Astrocyte (in vitro differentiated cells and primary cell): ENCODE results near the gene TMEM233. TPM values are rescaled to one million over a fixed set of nuclear protein-coding genes. Genes with fewer than 3 reads are reported as not detected.

ENCODE experiments used
- DNase-seq: peaks from one replicate; pipeline ENCODE4 v3.0.0-alpha.2; 2010; ENCODE audit warnings: low read depth
- FAIRE-seq: peaks from 2 replicates; lab custom pipeline; 2011; peaks lifted over from hg19 to GRCh38; lab: Jason Lieb, UNC
- H2AFZ ChIP-seq: 2 replicates; pipeline ENCODE4 v1.6.0; 2012; ENCODE audit warnings: low read depth, low read length, inconsistent platforms
- H3K27ac ChIP-seq: 2 replicates; pipeline ENCODE4 v1.5.1; 2011; ENCODE audit warnings: low read depth, low read length, inconsistent platforms
- H3K27me3 ChIP-seq: 2 replicates; pipeline ENCODE4 v1.6.0; 2011; ENCODE audit warnings: low read length, inconsistent platforms; ENCODE audit not compliant: insufficient read depth
- H3K36me3 ChIP-seq: 2 replicates; pipeline ENCODE4 v1.5.1; 2011; ENCODE audit warnings: low read length, inconsistent platforms; ENCODE audit not compliant: insufficient read depth
- H3K4me1 ChIP-seq: 2 replicates; pipeline ENCODE4 v1.5.1; 2011; ENCODE audit warnings: low read length, inconsistent platforms; ENCODE audit not compliant: insufficient read depth
- H3K4me2 ChIP-seq: 2 replicates; pipeline ENCODE4 v1.6.0; 2012; ENCODE audit warnings: low read length, inconsistent platforms
- H3K4me3 ChIP-seq: 2 replicates; pipeline ENCODE4 v1.5.1; 2011; ENCODE audit warnings: low read depth, mild to moderate bottlenecking, low read length, inconsistent platforms; ENCODE audit not compliant: insufficient read depth
- H3K79me2 ChIP-seq: 2 replicates; pipeline ENCODE4 v1.6.0; 2012; ENCODE audit warnings: mild to moderate bottlenecking, low read length, inconsistent platforms; ENCODE audit not compliant: insufficient read depth
- H3K9ac ChIP-seq: 2 replicates; pipeline ENCODE4 v1.6.0; 2012; ENCODE audit warnings: mild to moderate bottlenecking, low read length, inconsistent platforms
- H3K9me3 ChIP-seq: 2 replicates; pipeline ENCODE4 v1.5.1; 2012; ENCODE audit warnings: low read depth, mild to moderate bottlenecking, low read length, inconsistent platforms; ENCODE audit not compliant: insufficient read depth
- H4K20me1 ChIP-seq: 2 replicates; pipeline ENCODE4 v1.6.0; 2012; ENCODE audit warnings: low read length, inconsistent platforms; ENCODE audit not compliant: insufficient read depth
- H3K27ac Mint-ChIP-seq: one replicate; pipeline ENCODE4 v1.8.0; 2021; ENCODE audit warnings: mild to moderate bottlenecking, mixed read lengths; ENCODE audit not compliant: unreplicated experiment
- H3K27me3 Mint-ChIP-seq: one replicate; pipeline ENCODE4 v1.8.0; 2021; ENCODE audit warnings: low read depth, mixed read lengths; ENCODE audit not compliant: unreplicated experiment
- H3K36me3 Mint-ChIP-seq: one replicate; pipeline ENCODE4 v1.8.0; 2021; ENCODE audit warnings: low read depth, mixed read lengths; ENCODE audit not compliant: unreplicated experiment
- H3K4me1 Mint-ChIP-seq: one replicate; pipeline ENCODE4 v1.8.0; 2021; ENCODE audit warnings: low read depth, mixed read lengths; ENCODE audit not compliant: unreplicated experiment
- H3K4me3 Mint-ChIP-seq: one replicate; pipeline ENCODE4 v1.8.0; 2021; ENCODE audit warnings: mild to moderate bottlenecking, moderate library complexity, mixed read lengths; ENCODE audit not compliant: unreplicated experiment
- H3K9me3 Mint-ChIP-seq: one replicate; pipeline ENCODE4 v1.8.0; 2021; ENCODE audit warnings: mild to moderate bottlenecking, mixed read lengths; ENCODE audit not compliant: unreplicated experiment
- EZH2 ChIP-seq: IDR thresholded peaks from 2 replicates; pipeline ENCODE4 v1.6.1; 2012; ENCODE audit warnings: mild to moderate bottlenecking, low read length, inconsistent platforms; ENCODE audit not compliant: insufficient read depth
- total RNA-seq: library from RNA; stranded (reverse); gene quantifications from 2 replicates; pipeline ENCODE4 v1.2.1, GENCODE V29; 2021
- TF ChIP-seq, protein P1 (sequence below): IDR thresholded peaks from 2 replicates; pipeline ENCODE4 v1.5.1; 2011; ENCODE audit warnings: low read depth, mild to moderate bottlenecking, inconsistent platforms, low read length, moderate library complexity; ENCODE audit not compliant: insufficient read depth

Gene TMEM233
- total RNA-seq, 1 donor from 2014 or later, result not detected

DNA sequence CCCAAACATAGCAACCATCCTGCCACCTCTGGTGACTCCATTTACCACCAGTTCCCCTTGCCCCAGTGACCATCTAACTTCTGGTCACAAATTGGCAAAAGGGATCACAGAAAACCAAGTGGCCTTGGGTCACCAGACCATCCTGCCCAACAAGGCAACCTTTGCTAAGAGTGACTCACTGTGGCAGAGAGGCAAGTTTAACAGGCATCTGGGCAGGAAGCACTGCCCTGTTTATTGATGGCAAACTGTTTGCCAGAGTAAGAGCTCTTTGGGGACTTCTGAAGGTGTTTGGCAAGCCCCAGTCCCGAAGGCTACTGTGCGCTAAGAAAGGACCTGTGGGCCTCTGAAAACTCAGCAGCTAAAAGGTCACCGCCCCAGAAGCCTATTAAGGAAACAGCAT lies 28.2 kb upstream of the TMEM233 start:
- FAIRE-seq (no peak), DNase-seq (no peak)
- no peak overlapping the region for H3K4me3 Mint-ChIP-seq
- peaks cover 4% of the 10 kb centered on the region for H3K27me3 Mint-ChIP-seq
- no peak overlapping the region for H3K4me2 ChIP-seq
- no peak overlapping the region for H3K4me3 ChIP-seq
- H3K9me3 ChIP-seq, result no peaks in the 10 kb centered on the region
- H3K4me1 ChIP-seq, result no peaks in the 10 kb centered on the region
- H3K27ac Mint-ChIP-seq, result no peak overlapping the region
- no peak overlapping the region for H3K27ac ChIP-seq
- no peak for TF ChIP-seq EZH2
- TF ChIP-seq, protein P1, sequence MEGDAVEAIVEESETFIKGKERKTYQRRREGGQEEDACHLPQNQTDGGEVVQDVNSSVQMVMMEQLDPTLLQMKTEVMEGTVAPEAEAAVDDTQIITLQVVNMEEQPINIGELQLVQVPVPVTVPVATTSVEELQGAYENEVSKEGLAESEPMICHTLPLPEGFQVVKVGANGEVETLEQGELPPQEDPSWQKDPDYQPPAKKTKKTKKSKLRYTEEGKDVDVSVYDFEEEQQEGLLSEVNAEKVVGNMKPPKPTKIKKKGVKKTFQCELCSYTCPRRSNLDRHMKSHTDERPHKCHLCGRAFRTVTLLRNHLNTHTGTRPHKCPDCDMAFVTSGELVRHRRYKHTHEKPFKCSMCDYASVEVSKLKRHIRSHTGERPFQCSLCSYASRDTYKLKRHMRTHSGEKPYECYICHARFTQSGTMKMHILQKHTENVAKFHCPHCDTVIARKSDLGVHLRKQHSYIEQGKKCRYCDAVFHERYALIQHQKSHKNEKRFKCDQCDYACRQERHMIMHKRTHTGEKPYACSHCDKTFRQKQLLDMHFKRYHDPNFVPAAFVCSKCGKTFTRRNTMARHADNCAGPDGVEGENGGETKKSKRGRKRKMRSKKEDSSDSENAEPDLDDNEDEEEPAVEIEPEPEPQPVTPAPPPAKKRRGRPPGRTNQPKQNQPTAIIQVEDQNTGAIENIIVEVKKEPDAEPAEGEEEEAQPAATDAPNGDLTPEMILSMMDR, result no peak
- H3K36me3 Mint-ChIP-seq, result no peaks in the 10 kb centered on the region
- no peaks in the 10 kb centered on the region for H3K9me3 Mint-ChIP-seq
- H3K9ac ChIP-seq, result no peak overlapping the region
- H3K4me1 Mint-ChIP-seq, result no peaks in the 10 kb centered on the region
- H3K27me3 ChIP-seq, result no peaks in the 10 kb centered on the region
- H3K36me3 ChIP-seq, result no peaks in the 10 kb centered on the region
- no peaks in the 10 kb centered on the region for H3K79me2 ChIP-seq
- H4K20me1 ChIP-seq, result no peaks in the 10 kb centered on the region
- no peak overlapping the region for H2AFZ ChIP-seq

DNA sequence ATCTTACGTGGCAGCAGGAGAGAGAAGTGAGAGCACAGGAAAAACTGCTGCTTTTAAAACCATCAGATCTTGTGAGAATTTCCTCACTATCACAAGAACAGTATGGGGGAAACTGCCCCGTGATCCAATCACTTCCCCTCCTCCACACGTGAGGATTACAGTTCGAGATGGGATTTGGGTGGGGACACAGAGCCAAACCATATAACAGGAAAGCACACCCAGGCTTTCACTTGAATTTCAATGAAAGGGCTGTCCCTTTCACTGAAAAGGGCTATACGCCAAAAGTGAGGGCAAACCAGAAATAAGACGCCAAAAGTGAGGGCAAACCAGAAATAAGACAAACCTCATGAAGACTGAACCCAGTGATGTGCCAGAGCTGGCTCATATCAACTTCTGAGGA lies 22.8 kb upstream of the TMEM233 start:
- Mint-ChIP-seq H3K9me3 (no peaks in the 10 kb centered on the region), H3K4me3 (no peak overlapping the region), H3K27ac (no peak overlapping the region), H3K27me3 (peaks cover 3% of the 10 kb centered on the region), H3K4me1 (no peaks in the 10 kb centered on the region), H3K36me3 (no peaks in the 10 kb centered on the region)
- H3K4me3 ChIP-seq, result no peak overlapping the region
- DNase-seq (no peak), FAIRE-seq (no peak)
- H4K20me1 ChIP-seq, result no peaks in the 10 kb centered on the region
- TF ChIP-seq, protein P1, result no peak
- TF ChIP-seq EZH2, result no peak
- H3K27me3 ChIP-seq, result no peaks in the 10 kb centered on the region
- peaks cover 3% of the 10 kb centered on the region for H3K9me3 ChIP-seq
- no peak overlapping the region for H2AFZ ChIP-seq
- H3K4me1 ChIP-seq, result no peaks in the 10 kb centered on the region
- no peaks in the 10 kb centered on the region for H3K79me2 ChIP-seq
- H3K9ac ChIP-seq, result no peak overlapping the region
- no peak overlapping the region for H3K4me2 ChIP-seq
- H3K36me3 ChIP-seq, result no peaks in the 10 kb centered on the region
- H3K27ac ChIP-seq, result no peak overlapping the region

DNA sequence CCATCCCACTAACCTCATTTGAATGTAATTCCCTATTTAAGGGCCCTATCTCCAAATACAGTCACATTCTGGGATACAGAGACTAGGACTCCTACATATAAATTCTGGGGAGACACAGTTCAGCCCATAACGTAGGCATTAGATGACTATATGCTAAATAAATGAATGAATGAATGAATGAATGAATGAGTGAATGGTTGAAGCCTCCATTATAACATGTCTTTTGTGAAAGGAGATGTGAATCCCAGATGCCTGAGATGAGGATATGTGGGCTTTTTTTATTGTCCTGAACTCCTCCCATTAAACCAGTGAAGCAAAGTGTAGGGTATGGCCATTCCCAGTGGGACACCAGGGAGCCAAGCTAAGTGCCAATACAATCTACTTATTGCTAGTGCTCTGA lies 20.5 kb upstream of the TMEM233 start:
- no peaks in the 10 kb centered on the region for H3K36me3 Mint-ChIP-seq
- H3K4me2 ChIP-seq, result no peak overlapping the region
- peaks cover 3% of the 10 kb centered on the region for H3K4me1 Mint-ChIP-seq
- no peak overlapping the region for H3K9ac ChIP-seq
- H3K79me2 ChIP-seq, result no peaks in the 10 kb centered on the region
- H2AFZ ChIP-seq, result no peak overlapping the region
- H3K9me3 ChIP-seq, result peaks cover 3% of the 10 kb centered on the region
- no peaks in the 10 kb centered on the region for H3K9me3 Mint-ChIP-seq
- peaks cover 12% of the 10 kb centered on the region for H3K27me3 Mint-ChIP-seq
- TF ChIP-seq, protein P1, result no peak
- TF ChIP-seq EZH2, result no peak
- H3K4me3 ChIP-seq, result no peak overlapping the region
- no peak overlapping the region for H3K4me3 Mint-ChIP-seq
- no peaks in the 10 kb centered on the region for H3K27me3 ChIP-seq
- H3K36me3 ChIP-seq, result no peaks in the 10 kb centered on the region
- no peak overlapping the region for H3K27ac ChIP-seq
- no peak overlapping the region for H3K27ac Mint-ChIP-seq
- DNase-seq, result no peak
- no peaks in the 10 kb centered on the region for H4K20me1 ChIP-seq
- no peak for FAIRE-seq
- H3K4me1 ChIP-seq, result no peaks in the 10 kb centered on the region
